Parathyroid adenoma (tissue), 2 donors: ENCODE results near the gene PAQR5.

Experiments
- H2AFZ ChIP-seq: fragments of 300-600 bp; sonication (generic); one replicate; pipeline ENCODE4 v1.7.0; 2017; ENCODE audit warnings: antibody characterized with exemption, mild to moderate bottlenecking
- H3K27ac ChIP-seq: fragments of 300-600 bp; sonication (generic); one replicate; pipeline ENCODE4 v1.7.0; 2017
- H3K27me3 ChIP-seq: fragments of 300-600 bp; sonication (generic); one replicate; pipeline ENCODE4 v1.7.0; 2017; ENCODE audit warnings: low read length; ENCODE audit not compliant: control insufficient read depth, insufficient read depth
- H3K36me3 ChIP-seq: fragments of 300-600 bp; sonication (generic); one replicate; pipeline ENCODE4 v1.7.0; 2017; ENCODE audit warnings: low read length; ENCODE audit not compliant: control insufficient read depth, insufficient read depth
- H3K4me1 ChIP-seq: fragments of 300-600 bp; sonication (generic); one replicate; pipeline ENCODE4 v1.7.0; 2017; ENCODE audit warnings: control low read depth
- H3K4me2 ChIP-seq: fragments of 300-600 bp; sonication (generic); one replicate; pipeline ENCODE4 v1.7.0; 2017; ENCODE audit warnings: low read length
- H3K4me3 ChIP-seq: fragments of 300-600 bp; sonication (generic); one replicate; pipeline ENCODE4 v1.7.0; 2017; ENCODE audit warnings: low read depth, low read length
- H3K79me2 ChIP-seq: fragments of 300-600 bp; sonication (generic); one replicate; pipeline ENCODE4 v1.7.0; 2017; ENCODE audit warnings: control low read depth
- H3K9ac ChIP-seq: fragments of 300-600 bp; sonication (generic); one replicate; pipeline ENCODE4 v1.7.0; 2017; ENCODE audit warnings: mild to moderate bottlenecking
- H3K9me3 ChIP-seq: fragments of 300-600 bp; sonication (generic); one replicate; pipeline ENCODE4 v1.7.0; 2017; ENCODE audit warnings: low read length; ENCODE audit not compliant: control insufficient read depth
- CTCF ChIP-seq: fragments of 300-600 bp; sonication (generic); IDR thresholded peaks from one replicate; pipeline ENCODE4 v1.7.0; 2017; ENCODE audit warnings: antibody characterized with exemption, mild to moderate bottlenecking
- donor health status: primary hyperparathyroidism.

The PAQR5 gene

DNA sequence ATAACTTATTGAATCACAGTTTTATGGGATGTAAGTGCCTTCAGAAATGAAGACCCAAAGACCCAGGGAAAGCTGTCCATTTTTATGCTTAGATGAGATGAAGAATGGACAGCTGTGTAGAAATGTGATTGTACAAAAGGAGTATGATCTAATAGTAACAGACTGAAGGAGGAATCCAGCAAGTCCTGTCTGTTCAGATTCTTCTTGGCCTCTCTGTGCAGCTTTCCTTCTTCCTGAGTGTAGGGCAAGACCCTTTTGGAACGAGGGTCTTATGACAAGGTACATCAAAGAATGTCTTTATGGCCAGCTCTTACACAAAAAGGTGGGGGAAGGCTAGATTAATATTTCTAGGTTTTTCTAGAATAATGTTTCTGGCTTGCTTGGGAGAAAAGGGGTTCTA is 114.0 kb downstream of the PAQR5 start:
- Histone ChIP-seq H3K36me3 (no peaks in the 10 kb centered on the region), H3K9me3 (no peaks in the 10 kb centered on the region), H3K4me1 (peaks cover 2% of the 10 kb centered on the region), H3K4me3 (no peak overlapping the region), H3K27ac (no peak overlapping the region), H2AFZ (no peak overlapping the region), H3K4me2 (no peak overlapping the region), H3K79me2 (no peaks in the 10 kb centered on the region), H3K27me3 (no peaks in the 10 kb centered on the region), H3K9ac (no peak overlapping the region)
- TF ChIP-seq CTCF = no peak

- TF ChIP-seq CTCF = no peak
- H3K4me2 ChIP-seq = peak within 1 kb of the TSS; percentile 96
- H3K9me3 ChIP-seq = no peaks in the 10 kb centered on the region
- H3K9ac ChIP-seq = no peak within 1 kb of the TSS
- H3K27ac ChIP-seq = no peak within 1 kb of the TSS
- H3K4me1 ChIP-seq = no peaks in the 10 kb centered on the region
- peak within 1 kb of the TSS; percentile 56 for H3K4me3 ChIP-seq
- H3K27me3 ChIP-seq = no peaks in the 10 kb centered on the region
- H2AFZ ChIP-seq = peak within 1 kb of the TSS; percentile 80
- no peaks in the 10 kb centered on the region for H3K36me3 ChIP-seq
- no peaks in the 10 kb centered on the region for H3K79me2 ChIP-seq
Measured at GRCh38 chr15:69413822-69414700, 115.3 kb downstream of the PAQR5 start, which contains the start of gene KIF23. TSS of gene KIF23 (plus strand) at chr15:69414349. CDS start at chr15:69414466, 117 bp downstream.

DNA sequence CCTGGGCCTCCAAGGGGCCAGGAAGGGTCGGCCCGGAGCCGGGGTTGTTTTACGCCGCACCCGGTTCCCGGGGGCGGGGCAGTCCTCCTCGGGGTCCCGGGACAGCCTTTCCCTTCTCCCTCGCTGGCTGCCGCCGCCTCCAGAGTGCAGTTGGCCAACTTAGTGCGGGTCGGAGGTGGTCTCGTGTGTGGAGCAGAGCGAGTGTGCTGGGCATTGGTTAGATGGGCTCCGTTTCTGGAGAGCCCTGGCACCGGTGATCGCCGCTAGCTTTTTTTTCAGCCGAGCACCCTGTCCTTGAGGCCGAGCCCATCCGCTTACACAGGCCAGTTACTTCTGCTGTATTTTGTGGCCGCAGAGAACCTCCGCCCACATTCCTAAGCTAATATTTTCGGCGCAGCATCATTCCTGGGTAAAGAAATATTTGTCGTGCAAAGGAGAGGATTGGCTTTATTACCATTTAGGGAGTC is 116.0 kb downstream of the PAQR5 start:
- H3K36me3 ChIP-seq = no peaks in the 10 kb centered on the region
- TF ChIP-seq CTCF = no peak
- H3K4me2 ChIP-seq = peak overlapping the region; percentile 96
- H3K9me3 ChIP-seq = no peaks in the 10 kb centered on the region
- H3K79me2 ChIP-seq = no peaks in the 10 kb centered on the region
- no peak overlapping the region for H3K9ac ChIP-seq
- H3K27me3 ChIP-seq = no peaks in the 10 kb centered on the region
- H3K4me3 ChIP-seq = peak overlapping the region; percentile 56
- H3K27ac ChIP-seq = no peak overlapping the region
- peak overlapping the region; percentile 80 for H2AFZ ChIP-seq
- H3K4me1 ChIP-seq = no peaks in the 10 kb centered on the region

DNA sequence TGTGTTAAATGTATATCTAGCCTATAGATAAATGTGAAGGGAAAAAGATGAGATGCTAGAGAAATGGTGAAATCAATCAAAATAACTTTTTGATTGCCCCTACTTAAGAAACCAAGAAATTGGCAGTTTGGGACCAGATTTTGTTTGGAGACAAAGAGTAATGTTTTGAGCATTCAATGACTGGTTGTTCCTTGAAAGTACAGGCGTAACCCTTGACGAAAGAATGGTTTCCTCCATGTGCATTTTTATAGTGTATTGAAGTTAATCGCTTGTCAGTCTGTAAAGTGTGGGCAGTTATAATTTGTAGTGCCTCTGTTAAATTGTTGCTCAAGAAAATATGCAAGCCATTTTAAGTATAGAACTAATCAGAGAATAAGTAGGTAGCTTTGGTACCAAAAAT is 116.7 kb downstream of the PAQR5 start:
- no peak overlapping the region for H2AFZ ChIP-seq
- no peaks in the 10 kb centered on the region for H3K36me3 ChIP-seq
- H3K27me3 ChIP-seq = no peaks in the 10 kb centered on the region
- H3K27ac ChIP-seq = no peak overlapping the region
- H3K9ac ChIP-seq = no peak overlapping the region
- TF ChIP-seq CTCF = no peak
- H3K9me3 ChIP-seq = no peaks in the 10 kb centered on the region
- no peaks in the 10 kb centered on the region for H3K79me2 ChIP-seq
- no peak overlapping the region for H3K4me2 ChIP-seq
- no peaks in the 10 kb centered on the region for H3K4me1 ChIP-seq
- H3K4me3 ChIP-seq = no peak overlapping the region
